Prostate gland (tissue), 2 donors: ENCODE results near the gene SPATA31D3. TPM values are rescaled to one million over a fixed set of nuclear protein-coding genes. Genes with fewer than 3 reads are reported as not detected.
"Not testable (repeated sequence)": the region's sequence is repeated elsewhere in the genome, so short reads cannot be mapped to it uniquely, and the experiment has no call there.

Experiments used
- DNase-seq: peaks from one replicate; pipeline ENCODE4 v3.0.0-alpha.2; 2019; ENCODE audit warnings: low spot score
- H3K27ac ChIP-seq, 2 donors: fragments of 200-600 bp; sonication (generic); 2 replicates each; pipeline ENCODE4 v1.5.1; 2017 to 2019
- H3K27me3 ChIP-seq: fragments of 200-600 bp; sonication (generic); replicated peaks from 2 replicates; pipeline ENCODE4 v1.5.1; 2019; ENCODE audit not compliant: insufficient read depth
- H3K36me3 ChIP-seq, 2 donors: fragments of 200-600 bp; sonication (generic); 1 replicate in 1 of 2; 2 replicates in 1 of 2; pipeline versions ENCODE4 v1.5.1 to v1.8.1; 2017 to 2019
- H3K4me1 ChIP-seq: fragments of 200-600 bp; sonication (generic); replicated peaks from 2 replicates; pipeline ENCODE4 v1.5.1; 2019
- H3K4me3 ChIP-seq, 2 donors: fragments of 200-600 bp; sonication (generic); 2 replicates each; pipeline ENCODE4 v1.5.1; 2017 to 2019
- H3K9me3 ChIP-seq: fragments of 200-600 bp; sonication (generic); 2 replicates; pipeline ENCODE4 v1.5.1; 2017
- POLR2A ChIP-seq: fragments of 450-650 bp; IDR thresholded peaks from one replicate; pipeline ENCODE4 v1.6.1; 2016; ENCODE audit warnings: antibody characterized with exemption, mild to moderate bottlenecking
- POLR2AphosphoS5 ChIP-seq: sonication (generic); formaldehyde crosslinking; IDR thresholded peaks from one replicate; pipeline ENCODE4 v1.6.1; 2017; ENCODE audit warnings: antibody characterized with exemption
- WGBS: methylation state at CpG from one replicate; pipeline ENCODE4 v1.1.5; 2018; 5-methylcytosine and 5-hydroxymethylcytosine counted together
- intact Hi-C: fragments of 100-400 bp; cut with DNase I; formaldehyde crosslinking; loops from one replicate; pipeline ENCODE4 v1.14.2; 2022
- total RNA-seq, 2 donors: library from RNA; depleted of rRNA; stranded (reverse); fragments of >200 nt; gene quantifications; one replicate each; pipeline ENCODE4 v1.1.0, GENCODE V29; 2016
- TF ChIP-seq, protein P1 (sequence below), 4 experiments: fragments of 200-600 bp in 2 of 4; fragments of 450-650 bp in 2 of 4; sonication (generic) in 2 of 4; IDR thresholded peaks; 1 replicate in 3 of 4; 2 replicates in 1 of 4; pipeline ENCODE4 v1.5.1; 2016 to 2019; ENCODE audit warnings: antibody characterized with exemption in 4 of 4, mild to moderate bottlenecking in 2 of 4, moderate library complexity in 2 of 4

Gene SPATA31D3
- total RNA-seq, 2 donors from 2014 or later: not detected

DNA sequence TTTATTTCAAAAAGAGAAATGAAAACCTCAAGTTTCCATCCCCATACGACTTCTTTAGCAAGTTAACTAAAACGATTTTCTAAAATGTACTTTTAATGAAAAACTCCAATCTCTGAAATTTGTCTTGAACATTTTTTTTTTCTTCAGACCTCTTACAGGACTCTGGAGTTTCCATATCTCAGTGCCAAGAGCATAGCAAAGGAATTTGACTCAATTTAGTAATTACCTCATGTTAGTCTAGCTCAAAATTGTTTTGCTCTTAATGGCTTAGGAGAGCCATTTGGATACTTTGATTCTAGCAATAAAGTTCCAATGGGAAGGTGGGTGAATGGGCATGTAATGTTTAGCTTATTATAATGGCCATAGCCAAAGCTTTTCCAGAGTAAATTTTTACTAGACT is 41.1 kb upstream of the SPATA31D3 start:
- Histone ChIP-seq H3K27ac (no peak overlapping the region), H3K36me3 (no peaks in the 10 kb centered on the region), H3K9me3 (no peaks in the 10 kb centered on the region), H3K4me1 (no peaks in the 10 kb centered on the region), H3K27me3 (no peaks in the 10 kb centered on the region), H3K4me3 (no peak overlapping the region)
- 89% methylated on average over 2 of the region's 2 CpGs for WGBS
- no peak for DNase-seq
- no peak for TF ChIP-seq POLR2AphosphoS5
- no peak for TF ChIP-seq POLR2A
- TF ChIP-seq, protein P1, sequence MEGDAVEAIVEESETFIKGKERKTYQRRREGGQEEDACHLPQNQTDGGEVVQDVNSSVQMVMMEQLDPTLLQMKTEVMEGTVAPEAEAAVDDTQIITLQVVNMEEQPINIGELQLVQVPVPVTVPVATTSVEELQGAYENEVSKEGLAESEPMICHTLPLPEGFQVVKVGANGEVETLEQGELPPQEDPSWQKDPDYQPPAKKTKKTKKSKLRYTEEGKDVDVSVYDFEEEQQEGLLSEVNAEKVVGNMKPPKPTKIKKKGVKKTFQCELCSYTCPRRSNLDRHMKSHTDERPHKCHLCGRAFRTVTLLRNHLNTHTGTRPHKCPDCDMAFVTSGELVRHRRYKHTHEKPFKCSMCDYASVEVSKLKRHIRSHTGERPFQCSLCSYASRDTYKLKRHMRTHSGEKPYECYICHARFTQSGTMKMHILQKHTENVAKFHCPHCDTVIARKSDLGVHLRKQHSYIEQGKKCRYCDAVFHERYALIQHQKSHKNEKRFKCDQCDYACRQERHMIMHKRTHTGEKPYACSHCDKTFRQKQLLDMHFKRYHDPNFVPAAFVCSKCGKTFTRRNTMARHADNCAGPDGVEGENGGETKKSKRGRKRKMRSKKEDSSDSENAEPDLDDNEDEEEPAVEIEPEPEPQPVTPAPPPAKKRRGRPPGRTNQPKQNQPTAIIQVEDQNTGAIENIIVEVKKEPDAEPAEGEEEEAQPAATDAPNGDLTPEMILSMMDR (IDR thresholded peaks at IDR 0.05): no peak
- intact Hi-C loops: no loop called here

DNA sequence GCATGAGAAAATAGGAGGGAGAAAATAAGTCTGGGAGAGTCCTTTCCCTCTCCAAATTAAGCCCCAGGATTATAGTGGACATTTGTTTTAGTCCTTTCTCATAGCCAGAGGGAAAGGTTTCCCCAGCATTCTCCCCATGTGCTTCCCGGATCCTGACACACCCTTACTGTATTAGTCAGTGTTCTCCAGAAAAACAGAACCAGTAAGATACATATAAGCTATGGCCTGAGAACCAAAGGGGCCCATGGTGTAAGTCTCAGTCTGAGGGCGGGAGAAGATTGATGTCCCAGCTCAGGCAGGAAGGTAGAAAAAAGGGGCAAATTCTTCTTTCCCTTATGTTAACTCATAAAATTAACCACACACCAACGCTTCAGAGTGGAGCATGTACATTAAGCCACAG is 40.7 kb upstream of the SPATA31D3 start:
- no peaks in the 10 kb centered on the region for H3K36me3 ChIP-seq
- no peaks in the 10 kb centered on the region for H3K9me3 ChIP-seq
- no peaks in the 10 kb centered on the region for H3K4me1 ChIP-seq
- no peak for DNase-seq
- intact Hi-C loops: no loop called here
- no peak overlapping the region for H3K4me3 ChIP-seq
- H3K27me3 ChIP-seq: no peaks in the 10 kb centered on the region
- 90% methylated on average over 3 of the region's 3 CpGs for WGBS
- H3K27ac ChIP-seq: no peak overlapping the region
- TF ChIP-seq POLR2A: no peak
- TF ChIP-seq POLR2AphosphoS5: no peak
- TF ChIP-seq, protein P1 (IDR thresholded peaks at IDR 0.05): no peak

DNA sequence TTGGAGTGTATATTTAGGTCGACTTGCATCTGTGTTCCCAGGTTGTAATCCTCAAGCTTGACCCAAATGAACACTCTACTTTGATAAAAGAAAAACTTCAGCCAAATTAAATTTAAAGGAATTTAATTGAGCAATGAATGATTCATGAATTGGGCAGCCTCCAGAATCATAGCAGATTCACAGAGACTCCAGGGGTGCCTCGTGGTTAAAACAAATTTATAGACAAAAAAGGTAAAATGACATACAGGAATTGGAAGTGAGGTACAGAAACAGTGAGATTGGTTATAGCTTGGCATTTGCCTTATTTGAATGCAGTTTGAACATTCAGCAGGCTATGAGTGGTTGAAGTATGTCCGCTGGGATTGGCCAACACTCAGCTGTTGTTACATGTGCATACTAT is 36.6 kb upstream of the SPATA31D3 start:
- no peak for DNase-seq
- Histone ChIP-seq H3K9me3 (no peaks in the 10 kb centered on the region), H3K27ac (no peak overlapping the region), H3K4me3 (no peak overlapping the region), H3K4me1 (no peaks in the 10 kb centered on the region), H3K27me3 (no peaks in the 10 kb centered on the region), H3K36me3 (no peaks in the 10 kb centered on the region)
- intact Hi-C loops: no loop called here
- 66% methylated on average over 3 of the region's 3 CpGs for WGBS
- TF ChIP-seq POLR2AphosphoS5: no peak
- TF ChIP-seq, protein P1 (IDR thresholded peaks at IDR 0.05): no peak
- TF ChIP-seq POLR2A: no peak

DNA sequence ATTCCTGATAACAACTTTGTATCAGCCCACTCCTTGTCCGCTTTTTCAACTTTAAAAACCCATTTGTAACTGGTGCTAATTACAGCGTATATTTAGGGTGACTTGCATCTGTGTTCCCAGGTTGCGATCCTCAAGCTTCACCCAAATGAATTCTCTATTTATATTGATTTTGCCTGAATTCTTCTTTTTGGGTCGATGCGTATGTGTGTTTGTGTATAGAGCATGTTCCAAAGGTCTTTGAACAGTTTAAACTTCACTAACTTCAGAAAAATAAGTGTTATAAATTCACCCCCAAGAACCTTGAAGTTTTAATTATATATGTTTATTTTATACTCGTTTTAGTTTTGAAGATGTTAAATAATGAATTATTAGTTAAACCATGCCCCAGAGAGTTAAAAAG is 31.2 kb upstream of the SPATA31D3 start:
- Histone ChIP-seq H3K36me3 (no peaks in the 10 kb centered on the region), H3K4me1 (no peaks in the 10 kb centered on the region), H3K27me3 (no peaks in the 10 kb centered on the region), H3K9me3 (no peaks in the 10 kb centered on the region), H3K4me3 (no peak overlapping the region), H3K27ac (no peak overlapping the region)
- TF ChIP-seq, protein P1 (IDR thresholded peaks at IDR 0.05): no peak
- no peak for TF ChIP-seq POLR2A
- no peak for TF ChIP-seq POLR2AphosphoS5
- DNase-seq: no peak
- WGBS: 93% methylated on average over 6 of the region's 6 CpGs
- intact Hi-C loops: no loop called here

DNA sequence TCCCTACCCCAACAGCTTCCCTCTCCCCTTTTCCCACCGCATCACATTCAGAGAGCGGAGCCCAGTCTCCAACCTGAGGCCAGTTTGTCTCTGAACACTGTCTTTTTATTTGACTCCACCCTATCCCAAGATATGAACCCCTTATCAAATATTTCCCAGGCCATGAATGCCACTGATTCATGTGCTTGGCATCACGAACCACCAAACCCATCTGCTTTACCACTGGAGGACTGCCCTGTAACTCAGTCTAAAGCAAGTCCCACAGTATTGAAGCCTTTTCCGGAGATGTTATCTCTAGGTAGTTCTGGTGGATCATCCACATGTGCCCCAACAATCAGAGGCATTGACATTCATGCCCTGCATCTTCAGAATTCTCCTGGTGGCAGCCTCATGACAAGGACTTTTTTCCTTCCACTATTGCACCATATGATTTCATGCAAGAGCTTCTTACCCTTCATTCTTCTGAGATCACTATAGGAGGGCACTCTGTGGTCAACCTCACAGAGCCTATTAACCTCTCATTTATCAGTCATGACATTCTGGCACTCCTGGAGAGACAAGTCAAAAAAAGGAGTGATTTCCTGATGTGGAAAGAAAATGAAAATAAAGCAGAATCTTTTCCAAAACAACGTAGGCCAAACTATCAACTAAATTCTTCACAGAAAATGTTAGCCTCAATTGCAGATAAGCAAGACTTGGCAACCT is 27.3 kb upstream of the SPATA31D3 start:
- H3K27ac ChIP-seq: no peak overlapping the region
- no peaks in the 10 kb centered on the region for H3K27me3 ChIP-seq
- no peaks in the 10 kb centered on the region for H3K36me3 ChIP-seq
- no peaks in the 10 kb centered on the region for H3K4me1 ChIP-seq
- H3K9me3 ChIP-seq: no peaks in the 10 kb centered on the region
- TF ChIP-seq, protein P1 (IDR thresholded peaks at IDR 0.05): no peak
- no peak for TF ChIP-seq POLR2AphosphoS5
- TF ChIP-seq POLR2A: no peak
- 94% methylated on average over 5 of the region's 5 CpGs for WGBS
- no peak overlapping the region for H3K4me3 ChIP-seq
- intact Hi-C loops: no loop called here
- no peak for DNase-seq

DNA sequence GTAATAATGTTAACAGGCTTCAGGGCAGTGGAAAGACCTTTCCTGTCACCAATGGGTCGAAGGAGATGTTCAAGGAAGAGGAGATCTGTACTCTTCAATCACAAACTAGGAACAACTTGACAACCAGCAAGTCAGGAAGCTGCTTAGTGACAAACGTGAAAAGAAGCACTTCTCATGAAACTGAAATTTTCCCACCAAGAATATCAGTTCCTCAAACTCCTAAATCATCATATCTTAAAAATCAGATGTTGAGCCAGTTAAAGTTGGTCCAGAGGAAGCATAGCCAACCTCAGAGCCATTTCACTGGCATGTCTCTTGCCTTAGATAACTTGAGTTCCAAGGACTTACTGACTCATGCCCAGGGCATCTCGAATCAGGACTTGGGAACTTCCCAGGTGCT is 24.8 kb upstream of the SPATA31D3 start:
- H3K27ac ChIP-seq, H3K4me1 ChIP-seq, H3K36me3 ChIP-seq, DNase-seq, intact Hi-C loops, H3K9me3 ChIP-seq, H3K27me3 ChIP-seq, H3K4me3 ChIP-seq: not testable (repeated sequence)
- 75% methylated on average over 1 of the region's 3 CpGs for whole genome bisulfite sequencing

DNA sequence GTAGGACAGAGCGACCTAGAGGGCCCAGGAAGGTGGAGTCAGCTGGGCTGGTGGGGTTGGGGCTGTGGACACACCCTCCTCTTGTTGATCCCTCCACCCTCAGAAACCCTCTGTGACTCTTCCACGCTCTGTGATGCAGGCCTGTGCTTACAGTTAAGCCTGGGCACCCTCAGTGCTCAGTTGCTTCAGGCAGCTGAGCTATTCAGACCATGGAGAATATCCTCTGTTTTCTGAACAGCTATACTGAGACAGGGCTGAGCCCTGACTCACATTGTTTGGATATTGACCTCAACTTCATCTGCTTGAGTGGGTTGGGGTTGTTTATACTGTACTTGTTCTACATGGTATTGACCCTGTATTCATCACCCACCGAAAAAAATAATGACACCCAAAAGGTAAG is 15.0 kb upstream of the SPATA31D3 start, which contains the start of gene SPATA31D4:
Gene SPATA31D4 (plus strand): TSS at position 124 of the 400 bp plus-strand sequence. CDS start 86 bp downstream, at position 210.
- H3K9me3 ChIP-seq, H3K36me3 ChIP-seq, H3K27me3 ChIP-seq, H3K4me3 ChIP-seq, DNase-seq, H3K4me1 ChIP-seq, H3K27ac ChIP-seq, intact Hi-C loops: not testable (repeated sequence)
- WGBS: no CpG with 5 or more reads among the region's 3 CpGs
